ENCODE data around the gene LTV1.

Gene LTV1

DNA sequence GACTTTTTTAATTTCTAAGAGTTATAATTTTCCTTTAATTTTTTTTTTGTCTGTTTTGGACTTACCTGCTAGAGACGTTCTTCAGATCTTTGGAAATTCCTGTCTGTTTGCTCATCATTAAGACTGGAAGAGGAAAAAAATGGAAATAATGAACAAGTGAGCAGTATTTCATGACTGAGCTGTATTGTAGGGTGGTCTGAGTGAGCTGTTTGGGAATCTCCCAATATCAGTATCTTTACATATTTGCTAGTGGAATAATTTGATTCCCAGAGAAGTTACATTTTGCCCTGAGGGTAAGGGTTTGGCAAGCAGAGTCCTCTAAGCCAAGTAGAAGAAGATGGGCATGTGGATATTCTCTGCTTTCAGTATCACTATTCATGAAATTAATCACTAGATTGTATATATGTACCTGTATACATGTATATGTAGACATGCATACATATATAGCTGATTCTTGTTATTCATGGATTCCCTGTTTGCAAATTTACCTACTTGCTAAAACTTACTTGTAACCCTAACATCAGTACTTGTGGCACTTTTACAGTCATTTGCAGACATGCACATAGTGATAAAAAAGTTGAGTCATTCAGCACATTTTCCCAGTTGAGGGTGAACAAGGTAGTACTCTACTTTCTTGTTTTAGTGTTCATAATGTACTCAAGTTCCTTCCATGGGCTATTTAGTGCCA lies 34.6 kb downstream of the LTV1 start:
- Histone ChIP-seq H3K9ac (ENCODE audit: low read length) (no peak overlapping the region), H3F3A (ENCODE audit: insufficient read depth) (no peaks in the 10 kb centered on the region), H3K79me2 (ENCODE audit: insufficient read depth, low read length) (no peaks in the 10 kb centered on the region), H3K4me3 (ENCODE audit: insufficient read depth, low read length, poor library complexity, severe bottlenecking) (no peak overlapping the region), H3K36me3 (ENCODE audit: low read length) (no peaks in the 10 kb centered on the region), H3K27me3 (ENCODE audit: low read length) (no peaks in the 10 kb centered on the region), H3K4me2 (ENCODE audit: low read depth, low read length, poor library complexity, severe bottlenecking) (no peak overlapping the region), H2AFZ (ENCODE audit: low read depth, low read length, severe bottlenecking) (no peak overlapping the region), H3K9me2 (replicated peaks; ENCODE audit: insufficient read depth, low read length) (no peaks in the 10 kb centered on the region), H3K9me3 (ENCODE audit: insufficient read depth, low read length) (no peaks in the 10 kb centered on the region), H3K27ac (ENCODE audit: low read depth, low read length) (no peak overlapping the region), H4K20me1 (ENCODE audit: low read depth, low read length) (no peaks in the 10 kb centered on the region)
- TF ChIP-seq CTCF (IDR thresholded peaks at IDR 0.05; ENCODE audit: insufficient read depth, low read length, poor library complexity, severe bottlenecking) (no peak), EZH2phosphoT487 (conservative IDR thresholded peaks at IDR 0.05; ENCODE audit: low read length) (no peak)

- H3K9me3 ChIP-seq (ENCODE audit: insufficient read depth, low read length), result no peaks in the 10 kb centered on the region
Measured at GRCh38 chr6:143878272-143878760, 35.2 kb downstream of the LTV1 start.

GRCh38 chr6:143880412-143880811 lies 37.3 kb downstream of the LTV1 start:
- Histone ChIP-seq H3K9me2 (replicated peaks; ENCODE audit: insufficient read depth, low read length) (no peaks in the 10 kb centered on the region), H3F3A (ENCODE audit: insufficient read depth) (no peaks in the 10 kb centered on the region), H3K4me2 (ENCODE audit: low read depth, low read length, poor library complexity, severe bottlenecking) (no peak overlapping the region), H3K27me3 (ENCODE audit: low read length) (no peaks in the 10 kb centered on the region), H3K9me3 (ENCODE audit: insufficient read depth, low read length) (no peaks in the 10 kb centered on the region), H3K79me2 (ENCODE audit: insufficient read depth, low read length) (no peaks in the 10 kb centered on the region), H3K36me3 (ENCODE audit: low read length) (no peaks in the 10 kb centered on the region), H2AFZ (ENCODE audit: low read depth, low read length, severe bottlenecking) (no peak overlapping the region), H4K20me1 (ENCODE audit: low read depth, low read length) (no peaks in the 10 kb centered on the region), H3K27ac (ENCODE audit: low read depth, low read length) (no peak overlapping the region), H3K4me3 (ENCODE audit: insufficient read depth, low read length, poor library complexity, severe bottlenecking) (no peak overlapping the region), H3K9ac (ENCODE audit: low read length) (no peak overlapping the region)
- TF ChIP-seq EZH2phosphoT487 (conservative IDR thresholded peaks at IDR 0.05; ENCODE audit: low read length), result no peak
- TF ChIP-seq CTCF (IDR thresholded peaks at IDR 0.05; ENCODE audit: insufficient read depth, low read length, poor library complexity, severe bottlenecking), result no peak

More at GRCh38 chr6:143878272-143878760, 35.2 kb downstream of the LTV1 start:
- no peak overlapping the region for H3K9ac ChIP-seq (ENCODE audit: low read length)
- H3K4me3 ChIP-seq (ENCODE audit: insufficient read depth, low read length, poor library complexity, severe bottlenecking), result no peak overlapping the region
- no peak overlapping the region for H2AFZ ChIP-seq (ENCODE audit: low read depth, low read length, severe bottlenecking)
- H3K27me3 ChIP-seq (ENCODE audit: low read length), result no peaks in the 10 kb centered on the region
- no peaks in the 10 kb centered on the region for H4K20me1 ChIP-seq (ENCODE audit: low read depth, low read length)
- H3K4me2 ChIP-seq (ENCODE audit: low read depth, low read length, poor library complexity, severe bottlenecking), result no peak overlapping the region
- H3K27ac ChIP-seq (ENCODE audit: low read depth, low read length), result no peak overlapping the region
- no peak for TF ChIP-seq EZH2phosphoT487 (conservative IDR thresholded peaks at IDR 0.05; ENCODE audit: low read length)
- TF ChIP-seq CTCF (IDR thresholded peaks at IDR 0.05; ENCODE audit: insufficient read depth, low read length, poor library complexity, severe bottlenecking), result no peak
- no peaks in the 10 kb centered on the region for H3K36me3 ChIP-seq (ENCODE audit: low read length)
- no peaks in the 10 kb centered on the region for H3K79me2 ChIP-seq (ENCODE audit: insufficient read depth, low read length)
- H3F3A ChIP-seq (ENCODE audit: insufficient read depth), result no peaks in the 10 kb centered on the region
- H3K9me2 ChIP-seq (replicated peaks; ENCODE audit: insufficient read depth, low read length), result no peaks in the 10 kb centered on the region

Data from SU-DHL-6 (cell line).